HG02610 (cell line): ENCODE results near the gene UFD1.

Source experiments
- ATAC-seq: cut with Tn5 transposase; IDR thresholded peaks from one replicate; pipeline ENCODE4 v1.9.1; 2021; ENCODE audit warnings: mild to moderate bottlenecking, moderate library complexity; ENCODE audit not compliant: unreplicated experiment

Gene UFD1

GRCh38 chr22:19431649-19432132 lies 47.3 kb downstream of the UFD1 start, which contains the start of gene HIRA:
Gene HIRA, minus strand, starts transcription at chr22:19431733. Its CDS starts 257 bp downstream, at chr22:19431476.
- peak; percentile 37 for ATAC-seq

GRCh38 chr22:19430890-19431541 lies 48.0 kb downstream of the UFD1 start:
- no peak for ATAC-seq

GRCh38 chr22:19429950-19430889 lies 48.8 kb downstream of the UFD1 start:
- ATAC-seq: no peak

GRCh38 chr22:19424186-19424500 lies 54.9 kb downstream of the UFD1 start:
- ATAC-seq: no peak

GRCh38 chr22:19422440-19423301 lies 56.3 kb downstream of the UFD1 start:
- ATAC-seq: no peak

DNA sequence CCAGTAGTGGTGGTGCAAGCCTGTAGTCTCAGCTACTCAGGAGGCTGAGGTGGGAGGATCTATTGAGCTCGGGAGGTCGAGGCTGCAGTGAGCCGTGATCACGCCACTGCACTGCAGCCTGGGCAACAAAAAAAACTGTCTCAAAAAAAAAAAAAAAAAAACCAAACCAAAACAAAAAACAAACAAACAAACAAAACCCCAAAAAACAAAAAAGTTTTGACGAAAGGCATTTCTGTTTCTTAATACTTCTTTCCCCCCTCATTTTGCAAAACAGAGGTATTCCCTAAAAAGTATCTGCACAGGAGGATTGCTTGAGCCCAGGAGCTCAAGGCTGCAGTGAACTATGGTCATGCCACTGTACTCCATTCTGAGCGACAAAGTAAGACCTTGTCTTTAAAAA lies 58.7 kb downstream of the UFD1 start:
- no peak for ATAC-seq

GRCh38 chr22:19419464-19420178 lies 59.4 kb downstream of the UFD1 start:
- no peak for ATAC-seq

DNA sequence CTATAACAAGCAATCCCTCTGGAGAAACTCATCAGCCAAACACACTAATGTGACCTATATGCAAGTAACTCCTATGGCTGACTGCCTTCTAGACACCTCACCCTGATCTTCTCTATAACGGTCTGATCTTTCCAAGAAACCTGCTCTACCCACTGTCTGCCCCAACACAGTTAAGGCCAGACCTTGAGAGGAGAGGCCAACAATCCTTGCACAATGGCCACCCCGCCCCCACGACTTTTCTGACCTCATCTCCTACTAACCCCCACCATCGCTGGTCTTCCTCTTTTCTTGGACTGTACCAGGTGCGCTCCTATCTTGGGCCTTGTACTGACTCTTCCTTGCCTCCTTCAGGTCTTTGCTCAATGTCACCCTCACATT lies 59.9 kb downstream of the UFD1 start:
- ATAC-seq: no peak

- no peak for ATAC-seq
Observed at GRCh38 chr22:19412923-19413322, 66.1 kb downstream of the UFD1 start.

- no peak for ATAC-seq
Observed at GRCh38 chr22:19412478-19412877, 66.5 kb downstream of the UFD1 start.

DNA sequence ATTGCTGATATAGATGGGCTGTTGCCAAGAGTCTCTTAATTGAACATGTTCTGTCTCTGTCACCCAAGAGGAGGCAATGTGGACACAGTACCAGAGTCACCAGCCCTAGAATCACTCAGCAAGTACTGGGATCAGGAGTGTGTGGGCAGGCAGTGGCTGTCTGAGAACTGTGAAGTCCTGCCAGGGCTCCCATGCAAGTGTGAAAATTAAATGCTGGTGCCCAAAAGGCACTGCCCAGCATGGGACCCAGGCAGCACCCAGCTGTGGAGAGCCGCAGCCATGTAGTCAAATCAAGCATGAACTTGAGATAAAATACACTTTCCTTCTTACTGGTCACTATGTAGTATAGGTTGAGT lies 67.3 kb downstream of the UFD1 start:
- no peak for ATAC-seq

DNA sequence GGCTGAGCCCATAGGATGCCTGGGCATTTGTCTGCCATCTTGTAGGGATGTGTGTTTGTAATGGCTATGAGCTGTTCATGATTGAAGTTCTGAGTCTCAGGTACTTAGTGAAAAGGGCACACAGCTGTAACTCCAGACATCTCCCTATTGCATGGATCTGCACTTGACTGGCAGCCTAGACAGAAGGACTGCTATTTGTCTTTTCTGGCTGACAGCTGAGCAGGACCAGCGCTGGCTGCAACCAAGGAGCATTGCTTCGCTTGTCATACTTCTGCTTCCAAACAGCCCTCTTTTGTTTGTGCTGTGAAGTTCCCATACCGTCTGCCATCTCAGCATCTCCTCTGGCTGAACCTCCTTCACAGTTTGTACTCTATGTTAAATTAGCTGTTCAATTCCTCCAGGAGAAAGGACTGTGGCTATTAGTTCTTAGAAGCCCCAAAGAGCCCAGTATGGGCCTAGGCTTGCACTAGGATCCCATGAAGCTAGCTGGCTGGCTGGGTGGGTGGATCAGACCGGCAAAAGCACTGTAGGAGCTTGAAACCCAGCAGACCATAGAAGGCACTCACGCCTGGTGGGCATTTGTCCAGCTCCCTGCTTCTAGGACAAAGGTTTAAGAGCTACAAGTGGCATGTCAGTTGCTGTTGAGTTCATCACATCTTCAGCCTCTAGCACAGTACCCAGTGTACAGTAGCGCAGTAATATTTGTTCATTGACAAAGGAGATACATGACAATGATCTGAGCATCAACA lies 67.9 kb downstream of the UFD1 start:
- no peak for ATAC-seq

GRCh38 chr22:19407649-19408606 lies 71.1 kb downstream of the UFD1 start:
- no peak for ATAC-seq

GRCh38 chr22:19406846-19407245 lies 72.1 kb downstream of the UFD1 start:
- ATAC-seq: no peak

DNA sequence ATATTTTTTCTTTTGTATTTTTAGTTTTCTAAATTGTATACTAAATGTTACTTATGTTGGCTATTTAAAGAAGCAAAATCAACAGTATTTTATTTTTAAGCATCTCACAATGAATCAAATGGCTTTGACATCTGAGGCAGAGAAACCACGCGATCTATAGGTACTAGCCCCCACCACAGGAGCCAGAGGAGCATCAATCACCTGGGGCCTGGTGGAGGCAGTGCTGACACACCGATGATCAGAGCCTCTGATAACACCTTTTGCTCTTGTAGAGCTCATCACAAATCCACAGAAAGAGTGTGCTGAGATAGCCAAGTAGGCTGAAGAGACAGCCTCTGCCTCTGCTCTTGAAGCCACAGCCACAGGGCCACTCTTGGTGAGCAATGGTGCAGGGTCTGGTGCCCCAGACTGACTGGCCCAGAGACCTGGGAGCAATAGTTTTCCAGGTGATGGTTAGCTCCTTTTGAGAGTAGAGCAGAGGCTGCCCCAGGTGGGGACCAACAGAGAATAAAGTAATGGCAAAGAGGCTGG lies 72.6 kb downstream of the UFD1 start:
- no peak for ATAC-seq

DNA sequence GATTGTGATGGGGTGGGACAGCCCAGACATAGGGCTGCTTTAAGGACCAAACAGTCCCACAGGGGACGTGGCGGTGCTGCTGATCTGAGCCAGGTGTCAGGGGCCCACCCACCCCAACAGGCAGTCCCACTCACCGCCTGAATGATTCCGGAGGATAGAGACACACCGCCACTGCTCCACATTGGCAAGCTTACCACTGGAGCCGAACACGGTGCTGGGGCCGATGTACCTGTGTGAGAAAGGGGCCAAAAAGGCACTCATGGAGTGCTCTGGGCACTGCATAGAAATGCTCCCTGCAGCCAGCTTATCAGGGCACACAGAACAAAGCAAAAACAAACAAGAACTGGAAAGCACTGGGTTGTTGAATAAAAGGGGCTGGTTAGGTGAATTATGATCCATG lies 73.3 kb downstream of the UFD1 start:
- ATAC-seq: no peak

DNA sequence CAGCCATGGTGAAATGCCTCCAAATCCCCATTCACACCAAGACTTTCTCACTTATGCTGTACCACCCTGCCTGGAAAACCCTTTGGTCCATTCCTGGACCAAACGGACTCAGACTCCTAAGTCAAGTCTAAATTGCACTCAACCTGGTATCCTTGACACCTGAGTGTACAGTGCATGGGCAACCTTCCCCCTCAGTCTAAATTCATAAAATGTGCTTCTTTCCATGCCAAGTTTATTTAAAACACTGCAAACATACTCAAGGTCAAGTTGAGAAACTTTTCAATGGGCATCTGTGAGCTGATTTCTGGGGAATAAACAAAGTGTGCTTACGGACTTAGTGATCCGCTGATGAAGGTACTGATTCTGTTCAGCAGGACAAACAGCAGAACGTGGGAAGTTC lies 73.9 kb downstream of the UFD1 start:
- ATAC-seq: no peak

DNA sequence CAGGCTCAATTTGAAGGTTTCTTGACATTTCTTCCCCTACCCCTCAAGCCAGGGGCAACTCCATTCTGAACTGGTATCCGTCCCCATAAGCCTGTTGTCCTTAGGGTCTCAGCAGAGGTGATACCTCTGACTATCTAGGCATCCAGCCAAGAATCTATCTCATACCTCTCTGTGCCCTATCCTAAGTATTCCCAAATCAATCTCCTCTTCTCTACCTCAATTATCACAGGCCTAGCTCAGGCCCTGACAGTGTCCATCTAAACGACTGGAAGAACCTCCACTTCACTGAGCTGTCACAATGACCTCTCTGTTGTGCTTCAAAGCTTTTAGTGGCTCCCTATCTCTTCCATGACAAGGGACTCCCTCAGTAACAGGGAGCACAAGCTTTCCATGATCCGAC lies 74.3 kb downstream of the UFD1 start:
- no peak for ATAC-seq
